ENCODE data around the gene TDRKH.

Gene TDRKH

DNA sequence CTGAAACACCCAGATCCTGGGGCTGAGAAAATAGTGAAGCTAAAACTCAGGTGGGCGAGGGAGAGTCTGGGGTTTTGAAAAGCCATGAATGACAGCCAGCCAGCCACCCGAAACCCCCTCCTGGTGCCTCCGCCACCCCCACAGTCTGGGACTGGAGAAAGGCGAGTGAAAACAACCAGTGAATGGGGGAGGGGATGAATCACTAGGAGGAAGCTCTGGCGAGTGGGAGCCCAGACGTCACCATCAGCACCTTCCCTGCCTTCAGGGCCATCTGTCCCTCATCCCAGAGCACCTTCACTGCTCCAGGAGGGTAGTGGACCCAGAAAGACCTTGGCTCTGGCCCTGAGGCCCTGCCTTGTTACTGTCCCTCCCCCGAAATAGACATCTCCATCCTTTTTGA lies 32.1 kb upstream of the TDRKH start:
- DNase-seq: no peak

DNA sequence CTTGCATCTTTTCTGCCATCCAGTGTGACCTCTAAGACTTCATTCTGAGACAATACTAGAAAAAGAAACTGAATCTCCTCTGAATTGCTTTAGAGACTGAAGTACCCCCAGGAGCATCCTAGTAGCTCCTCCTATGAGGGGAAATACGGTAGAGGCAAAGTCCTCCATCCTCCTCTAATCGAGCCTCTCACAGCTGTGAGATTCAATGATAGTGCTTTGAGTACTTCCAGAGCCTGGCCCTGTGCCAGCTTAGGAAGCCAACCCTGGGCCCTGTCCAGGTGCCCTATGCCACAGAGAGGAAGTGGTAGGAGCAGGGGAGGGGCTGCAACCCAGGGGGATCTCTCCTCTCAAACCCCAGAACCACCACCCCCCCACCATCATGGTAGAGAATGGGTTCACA lies 30.6 kb upstream of the TDRKH start:
- no peak for DNase-seq

DNA sequence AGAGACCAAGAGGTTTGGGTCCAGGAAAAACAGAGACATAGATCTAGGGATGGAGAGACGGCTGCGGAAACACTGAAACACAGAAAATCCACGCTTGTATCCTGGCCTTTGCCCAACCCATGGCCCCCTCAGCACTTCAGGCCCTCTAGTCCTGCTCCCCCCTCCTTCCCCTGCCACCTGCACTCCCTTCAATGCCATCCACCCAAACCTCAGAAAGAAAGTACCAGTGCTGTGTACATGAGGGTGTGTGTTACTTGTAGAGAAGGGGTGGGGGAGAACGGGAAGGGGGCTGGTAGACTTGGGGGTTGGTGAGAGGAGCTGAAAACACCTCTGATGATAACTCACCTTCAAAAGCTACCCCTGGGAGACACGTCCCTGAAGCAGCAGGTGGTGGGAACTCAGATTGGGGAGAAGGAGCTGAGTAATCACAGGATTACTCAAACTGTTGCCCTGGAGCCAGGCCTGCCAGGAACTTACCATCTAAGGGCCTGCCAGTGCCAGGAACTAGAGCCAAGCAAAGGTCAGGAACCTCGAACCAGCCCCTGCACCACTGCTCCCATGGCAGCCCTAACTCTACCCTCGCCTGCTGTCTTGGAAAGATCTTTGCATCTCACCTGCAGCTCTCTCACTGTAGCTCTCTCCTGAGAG lies 29.8 kb upstream of the TDRKH start:
- no peak for DNase-seq

DNA sequence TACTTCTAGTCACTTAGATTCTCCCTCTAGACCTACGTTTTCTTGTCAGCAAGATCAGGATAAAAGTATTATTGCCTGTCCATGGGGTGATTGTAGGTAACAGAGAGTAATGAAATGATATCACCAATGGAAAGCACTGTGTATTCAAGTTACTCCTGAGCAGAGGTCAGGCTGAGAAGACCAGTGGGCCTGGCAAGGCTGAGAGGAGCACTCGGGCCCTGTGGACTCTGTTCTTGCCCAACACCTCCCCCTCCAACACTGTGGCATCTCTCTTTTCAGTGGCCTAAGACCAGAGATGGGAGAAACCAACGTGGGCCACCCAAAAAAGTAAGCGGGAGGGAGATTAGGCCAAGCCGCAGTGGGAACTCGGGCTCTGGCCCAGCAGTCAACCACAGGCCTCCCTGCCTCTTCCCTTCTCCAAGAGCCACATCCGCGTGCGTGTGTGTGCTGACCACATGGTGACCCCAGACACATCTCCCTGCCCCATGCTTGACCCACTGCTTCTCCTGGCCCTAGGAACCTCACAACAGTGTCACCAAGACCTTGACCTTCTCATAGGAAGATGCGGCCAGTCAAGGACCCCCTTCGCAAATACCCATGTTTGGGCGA lies 29.0 kb upstream of the TDRKH start:
- DNase-seq: no peak

DNA sequence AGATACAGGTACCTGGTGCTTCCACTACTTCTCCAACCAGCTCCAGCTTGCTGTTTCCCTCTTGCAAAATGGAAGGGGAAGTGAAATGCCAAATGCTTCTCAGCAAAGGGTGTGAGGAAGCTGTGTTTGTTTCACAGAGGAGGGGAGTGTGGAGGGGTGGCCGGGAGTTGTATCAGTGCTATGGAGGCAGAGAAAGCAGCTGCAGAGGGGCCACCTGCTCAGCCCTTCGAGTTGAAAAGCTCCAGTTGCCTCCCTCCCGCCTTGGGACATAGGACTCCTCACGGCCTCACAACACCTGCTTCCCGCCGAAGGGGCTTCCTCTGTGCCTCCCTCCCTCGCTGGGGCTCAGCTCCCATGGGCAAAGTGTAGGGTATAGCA lies 27.0 kb upstream of the TDRKH start:
- no peak for DNase-seq

DNA sequence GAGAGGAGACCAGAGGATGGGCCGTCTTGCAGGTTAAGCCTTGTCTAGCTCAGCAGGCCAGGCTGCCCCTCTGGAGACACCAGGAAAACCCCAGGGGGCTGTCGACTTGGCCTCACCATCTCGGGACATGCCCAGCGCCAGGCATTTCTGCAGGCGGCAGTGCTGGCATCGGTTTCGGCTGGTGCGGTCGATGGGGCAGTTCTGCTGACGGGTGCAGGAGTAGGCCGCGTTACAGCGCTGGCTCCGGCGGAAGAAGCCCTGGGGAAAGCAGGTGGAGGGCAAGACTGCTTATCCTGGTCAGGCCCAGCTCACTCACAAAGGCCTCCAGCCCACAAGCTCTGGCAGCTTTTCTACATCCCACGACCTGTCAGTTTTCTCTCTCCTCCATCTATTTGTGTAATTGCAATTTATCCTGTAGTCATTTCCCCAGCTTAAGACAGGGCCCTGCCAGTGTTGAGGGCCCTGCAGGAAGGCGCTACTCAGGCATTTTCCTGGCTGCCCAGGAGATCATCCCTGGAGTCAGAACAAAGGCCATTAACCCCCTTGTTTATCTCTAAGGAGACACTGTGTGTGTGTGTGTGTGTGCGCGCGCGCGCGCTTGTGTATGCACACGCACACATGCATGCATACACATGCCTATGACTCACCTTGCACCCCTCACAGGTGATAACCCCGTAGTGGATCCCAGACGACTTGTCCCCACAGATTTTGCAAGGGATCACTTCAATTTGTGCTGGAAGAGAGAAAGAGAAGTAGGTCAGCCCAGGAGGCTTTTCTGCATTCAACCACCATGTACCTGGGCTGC lies 26.4 kb upstream of the TDRKH start:
- DNase-seq: no peak

DNA sequence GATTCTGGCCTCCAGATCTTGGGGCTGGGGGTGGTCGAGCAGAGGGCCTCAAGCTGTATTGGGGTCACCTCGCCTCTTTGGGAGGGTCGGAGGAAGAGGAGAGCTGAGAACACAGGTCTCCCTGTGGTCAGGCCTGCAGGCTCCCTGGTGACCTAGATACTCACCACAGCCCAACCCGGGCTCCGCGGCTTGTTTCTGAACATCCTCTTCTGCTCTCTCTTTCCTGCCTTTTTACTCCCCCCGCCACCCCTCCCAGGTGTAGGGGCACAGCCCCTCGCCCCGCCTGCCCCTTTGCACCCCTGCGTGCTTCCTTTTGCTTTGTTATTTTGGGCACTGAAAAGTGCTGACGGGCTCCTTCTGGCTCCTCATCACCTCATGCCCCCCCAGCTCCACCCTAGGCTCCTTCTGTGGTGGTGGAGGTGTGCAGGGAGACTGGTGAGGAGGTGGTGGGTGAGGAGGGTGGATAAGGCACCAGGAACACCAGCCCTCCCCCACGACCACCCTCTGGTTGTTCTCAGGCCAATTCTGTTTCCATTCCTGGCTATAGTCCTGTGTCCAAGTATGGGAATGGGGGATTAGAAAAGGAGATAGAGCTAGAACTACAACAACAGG lies 25.5 kb upstream of the TDRKH start:
- DNase-seq: no peak

DNA sequence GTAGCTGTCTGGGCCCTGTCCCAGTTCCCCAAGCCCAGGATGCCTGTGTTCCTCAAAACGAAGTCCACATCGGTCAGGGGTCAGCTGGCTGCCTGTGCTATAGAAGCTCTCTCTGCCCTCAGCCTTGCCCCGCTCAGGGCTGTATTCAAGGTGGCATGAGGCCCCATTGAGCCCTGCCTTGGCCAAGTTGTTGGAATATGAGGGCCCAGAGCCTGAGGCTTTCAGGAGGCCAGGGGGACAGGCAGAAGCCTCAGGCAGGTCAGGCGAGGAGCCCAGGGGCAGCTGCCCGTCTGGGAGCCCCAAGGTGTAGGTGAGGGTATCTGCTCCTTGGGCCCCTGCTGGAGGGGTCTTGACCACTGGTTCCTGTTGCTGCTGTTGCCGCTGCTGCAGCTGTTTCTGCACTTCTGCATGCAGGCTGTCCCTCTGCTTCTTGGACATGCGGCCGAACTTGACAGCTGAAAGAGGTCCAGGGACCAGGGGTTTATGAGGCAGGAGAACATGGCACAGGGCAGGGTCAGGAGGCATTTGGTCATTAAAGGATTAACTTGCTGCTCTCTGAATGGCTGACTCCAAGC lies 24.8 kb upstream of the TDRKH start:
- no peak for DNase-seq

DNA sequence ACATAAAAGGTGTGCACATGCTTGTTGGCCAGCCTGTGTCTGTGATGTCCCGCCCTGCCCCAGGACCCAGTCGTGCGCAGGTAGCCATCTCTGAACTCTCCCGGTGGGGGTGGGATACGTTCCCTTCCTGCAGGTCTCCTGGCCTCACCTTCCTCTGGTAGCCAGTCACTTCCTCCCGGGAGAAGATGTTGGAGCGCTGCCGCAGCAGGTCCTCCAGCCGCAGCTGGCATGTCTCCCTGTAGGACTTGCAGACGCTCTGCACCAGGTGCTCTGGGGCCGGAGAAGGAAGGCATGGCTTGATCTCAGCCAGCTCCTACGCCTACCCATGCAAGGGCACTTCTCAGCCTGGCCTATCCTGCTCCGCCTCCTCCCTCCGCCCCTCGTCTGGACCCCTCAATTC lies 24.1 kb upstream of the TDRKH start:
- no peak for DNase-seq

DNA sequence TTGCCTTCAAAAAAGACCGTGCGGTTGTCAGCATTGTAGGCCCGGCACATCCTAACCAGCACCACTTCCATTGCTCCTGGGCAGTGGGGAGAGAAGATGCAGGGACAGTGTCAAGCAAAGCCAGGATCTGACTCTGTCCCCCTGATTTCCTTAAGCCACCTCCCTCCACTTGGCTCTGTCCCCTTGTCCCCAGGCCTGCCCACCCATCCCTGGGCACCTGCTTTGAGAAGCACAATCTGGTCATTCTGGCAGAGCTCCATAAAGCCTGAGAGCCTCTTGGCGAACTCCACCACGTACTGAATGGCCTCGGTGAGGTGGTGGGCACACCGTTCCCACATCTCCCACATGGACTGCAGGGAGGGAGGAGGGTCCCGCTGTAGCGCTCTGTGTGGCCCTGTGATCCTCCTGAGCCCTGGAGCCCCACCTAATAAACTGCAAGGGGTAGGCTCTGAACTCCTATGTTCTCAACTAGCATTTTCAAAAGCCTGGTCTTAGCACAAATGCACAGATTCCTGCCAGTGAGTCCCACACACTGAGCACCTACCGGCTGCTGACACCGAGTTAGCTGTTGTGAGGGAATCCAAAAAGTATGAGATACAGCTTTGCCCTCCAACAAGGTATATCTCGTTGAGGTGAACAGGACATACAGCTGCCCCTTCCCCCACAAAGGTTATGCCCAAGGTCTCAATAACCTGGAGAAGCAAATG lies 23.1 kb upstream of the TDRKH start:
- DNase-seq: no peak

DNA sequence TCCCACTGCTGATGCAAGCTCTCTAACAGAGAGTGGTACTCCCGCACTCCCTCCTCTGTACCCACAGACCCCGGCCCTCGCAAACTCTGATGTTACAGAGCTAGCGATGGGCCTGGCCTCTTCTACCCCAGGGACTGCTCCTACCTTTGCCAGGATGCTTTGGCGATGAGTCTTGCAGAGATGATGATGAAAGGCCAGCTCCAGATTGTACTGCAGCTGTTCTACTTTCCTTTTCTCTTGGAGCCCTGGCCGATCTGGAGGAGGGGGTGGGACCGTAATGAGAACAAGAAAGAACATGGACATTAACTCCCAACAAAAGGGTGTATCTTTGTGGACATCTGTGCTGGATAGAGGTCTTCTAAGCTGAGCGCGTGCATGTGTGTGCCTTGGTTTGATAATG lies 20.9 kb upstream of the TDRKH start:
- DNase-seq: no peak

DNA sequence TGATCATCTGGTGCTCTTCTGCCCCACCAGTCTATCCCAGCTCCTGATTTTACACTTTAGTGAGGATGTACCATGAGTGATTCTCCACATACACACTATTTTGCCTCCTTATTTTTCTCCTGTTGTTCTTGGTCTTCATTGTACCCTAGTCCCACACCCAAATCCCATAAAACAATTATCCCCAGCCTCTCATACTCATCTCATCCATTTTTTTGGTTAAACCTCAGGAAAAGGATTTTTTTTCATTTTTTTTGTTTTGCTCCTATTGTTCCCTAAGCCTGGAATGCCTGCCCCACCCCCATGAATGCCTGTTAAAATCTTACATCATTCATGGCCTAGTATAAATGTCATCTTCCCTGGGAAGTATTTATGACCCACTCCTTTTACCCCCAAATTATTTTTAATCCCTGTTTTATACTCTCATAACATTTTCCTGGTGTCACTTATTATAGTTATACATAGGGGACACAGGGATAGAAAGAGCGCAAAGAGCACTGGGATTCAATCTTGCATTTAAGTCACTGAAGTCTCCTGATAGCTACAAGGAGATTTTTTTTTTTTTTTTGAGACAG lies 19.8 kb upstream of the TDRKH start:
- no peak for DNase-seq

DNA sequence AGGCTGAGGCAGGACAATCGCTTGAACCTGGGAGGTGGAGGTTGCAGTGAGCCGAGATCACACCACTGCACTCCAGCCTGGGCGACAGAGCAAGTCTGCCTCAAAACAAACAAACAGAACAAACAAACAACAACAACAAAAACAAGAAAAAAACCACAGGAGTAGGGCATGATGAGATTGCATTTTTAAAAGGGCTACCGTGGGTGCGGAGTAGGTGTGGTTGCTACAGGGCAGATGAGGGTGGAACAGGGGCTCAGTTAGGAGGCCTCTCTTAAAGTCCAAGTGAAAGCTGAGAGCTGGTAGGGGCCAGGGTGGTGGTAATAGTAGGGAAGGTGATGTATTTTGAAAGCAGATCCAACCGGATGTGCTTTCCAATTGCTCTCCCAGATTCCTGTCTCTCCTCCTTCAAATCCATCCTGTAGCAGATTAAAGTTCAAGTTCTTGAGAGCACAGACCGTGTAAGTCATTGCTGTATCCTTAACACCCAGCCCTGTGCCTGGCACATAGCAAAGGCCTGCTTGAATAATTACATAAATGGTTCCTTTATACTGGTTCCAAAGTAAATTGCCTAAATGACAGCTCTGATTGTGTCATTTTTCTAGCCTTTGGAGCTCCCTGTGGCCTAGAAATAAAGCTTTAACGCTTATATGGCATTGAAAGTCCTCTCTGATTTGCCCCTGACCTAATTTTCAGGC lies 19.1 kb upstream of the TDRKH start:
- DNase-seq: no peak

DNA sequence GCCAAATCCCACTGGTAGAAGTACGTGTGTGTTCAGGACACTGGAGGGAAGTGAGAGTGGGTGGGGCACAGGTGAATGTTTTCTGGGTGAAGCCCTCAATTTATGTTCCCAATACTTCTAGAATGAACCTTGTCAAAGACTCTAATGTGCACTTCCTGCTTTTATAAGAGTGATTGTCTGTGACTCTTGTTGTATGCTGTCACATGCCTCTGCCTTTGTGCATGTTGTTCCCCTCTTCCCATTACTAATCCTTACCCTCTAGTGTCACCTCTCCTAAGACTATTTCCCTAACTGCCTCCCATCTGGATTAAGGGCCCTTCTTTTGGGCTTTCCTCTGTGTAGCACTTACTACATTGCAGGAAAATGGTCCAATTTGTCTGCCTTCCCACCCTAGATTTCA lies 17.5 kb upstream of the TDRKH start:
- no peak for DNase-seq

DNA sequence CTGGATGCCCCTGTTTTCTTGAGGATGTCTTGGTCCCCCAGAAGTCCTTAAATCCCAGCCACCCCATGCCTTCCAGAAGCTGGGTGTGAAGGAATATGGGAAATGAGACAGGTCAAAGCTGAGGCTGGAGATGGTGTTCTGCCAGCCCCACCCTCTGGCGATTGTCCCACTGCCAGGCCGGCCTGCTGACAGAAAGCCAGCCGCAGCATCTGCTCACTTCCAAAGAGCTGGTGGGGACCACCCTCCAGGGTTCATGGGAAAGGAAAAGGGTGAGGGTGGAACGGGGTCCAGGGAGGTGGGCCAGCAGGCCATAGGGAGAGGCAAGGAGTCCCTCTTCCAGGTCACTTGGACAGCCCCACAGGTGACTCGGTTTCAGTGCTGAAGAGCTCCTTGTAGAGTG lies 16.8 kb upstream of the TDRKH start:
- no peak for DNase-seq

DNA sequence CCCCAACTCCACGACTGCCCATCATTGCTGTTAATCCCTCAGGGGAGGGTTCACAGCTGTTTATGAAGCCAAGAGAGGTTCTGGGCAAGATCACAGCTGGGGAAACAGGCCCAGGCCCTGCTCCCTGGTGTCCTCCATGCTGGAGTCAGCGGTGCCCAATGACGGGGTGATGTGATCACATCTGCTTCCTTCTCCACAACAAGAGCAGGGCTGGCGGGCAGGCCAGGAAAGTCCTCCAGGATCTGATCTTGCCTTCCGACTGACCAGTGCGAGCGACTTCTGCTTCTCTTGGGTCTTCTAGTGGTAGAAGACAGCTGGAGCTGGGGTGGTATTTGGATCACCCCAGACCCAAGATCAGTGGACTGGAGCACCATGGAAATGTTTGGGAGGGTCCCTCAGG lies 15.9 kb upstream of the TDRKH start:
- no peak for DNase-seq

DNA sequence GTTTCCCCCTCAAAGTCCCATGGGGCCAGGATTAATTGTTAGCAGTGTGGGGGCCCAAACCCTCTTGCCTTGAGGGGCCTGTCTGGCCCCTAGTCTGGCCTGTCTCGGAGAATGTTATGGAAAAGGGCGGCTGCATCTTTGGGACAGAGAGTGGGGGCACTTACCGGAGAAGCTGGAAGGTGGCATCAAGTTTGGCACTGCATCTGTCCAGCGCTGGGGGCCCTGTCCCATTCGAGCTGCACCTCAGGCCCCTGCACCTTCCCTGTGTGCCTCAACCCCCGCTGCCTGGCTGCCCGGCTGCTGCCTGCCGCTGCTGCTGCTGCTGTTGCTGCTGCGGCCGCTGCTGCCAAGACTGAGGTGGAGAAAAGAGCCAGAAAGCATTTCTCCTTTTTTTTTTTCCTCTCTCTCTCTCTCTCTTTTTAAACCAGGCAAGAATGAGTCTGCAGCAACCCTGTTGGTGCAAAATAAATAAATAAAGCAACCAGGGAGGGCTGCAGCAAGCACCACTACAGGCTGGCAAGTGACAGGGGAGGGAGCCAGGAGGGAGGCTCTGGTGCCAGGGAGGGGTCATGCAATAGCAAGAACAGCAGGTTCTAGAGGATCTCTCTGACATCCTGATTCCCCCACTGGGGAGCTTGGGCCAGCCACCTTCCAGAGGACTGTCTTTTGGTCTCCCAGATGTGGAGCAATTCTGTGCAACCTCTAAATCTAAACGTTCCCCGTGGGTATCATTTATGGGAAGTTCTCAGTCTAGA lies 14.9 kb upstream of the TDRKH start, which contains the start of gene LINGO4:
Gene LINGO4 (minus strand): TSS at position 354 of the 755 bp plus-strand sequence. CDS start 2,715 bp downstream, outside the sequence.
- DNase-seq: no peak

DNA sequence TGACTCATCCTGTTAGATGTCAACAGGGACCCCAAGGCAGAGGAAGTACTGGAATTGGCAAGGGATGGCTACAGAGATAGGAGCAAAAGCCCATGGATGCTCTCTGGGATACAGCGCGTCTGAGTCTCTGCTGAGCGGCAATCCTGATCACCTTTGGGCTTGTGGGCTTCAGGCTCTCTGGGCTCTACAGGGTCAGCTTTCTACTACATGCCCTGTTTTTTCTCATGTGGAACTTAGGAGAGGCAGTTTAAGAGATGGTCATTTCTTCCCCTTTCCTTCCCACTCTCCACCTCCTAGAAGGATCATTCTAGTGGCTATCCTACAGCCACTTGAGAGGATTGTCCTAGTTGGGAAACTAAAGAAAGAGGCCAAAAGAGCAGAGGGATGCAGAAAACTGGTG lies 13.6 kb upstream of the TDRKH start:
- no peak for DNase-seq

DNA sequence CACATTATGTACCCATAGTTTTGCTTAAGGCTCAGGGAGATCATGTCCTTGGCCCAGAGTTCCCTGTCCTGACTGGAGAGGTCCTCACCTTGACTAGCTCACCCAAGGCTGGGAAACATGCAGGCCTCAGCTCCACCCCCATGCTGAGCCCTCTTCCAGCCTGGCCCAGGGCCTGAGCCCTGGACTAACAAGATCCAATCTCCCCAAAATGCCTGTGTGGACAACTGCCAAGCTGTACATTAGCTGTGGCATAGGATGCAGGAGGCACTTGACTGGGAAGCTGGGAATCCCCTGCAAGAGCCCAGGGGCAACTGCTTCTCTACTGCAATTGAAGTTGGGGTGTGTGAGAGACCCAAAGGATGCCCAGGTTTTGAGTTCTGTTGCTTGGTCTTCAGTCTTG lies 12.9 kb upstream of the TDRKH start:
- no peak for DNase-seq

DNA sequence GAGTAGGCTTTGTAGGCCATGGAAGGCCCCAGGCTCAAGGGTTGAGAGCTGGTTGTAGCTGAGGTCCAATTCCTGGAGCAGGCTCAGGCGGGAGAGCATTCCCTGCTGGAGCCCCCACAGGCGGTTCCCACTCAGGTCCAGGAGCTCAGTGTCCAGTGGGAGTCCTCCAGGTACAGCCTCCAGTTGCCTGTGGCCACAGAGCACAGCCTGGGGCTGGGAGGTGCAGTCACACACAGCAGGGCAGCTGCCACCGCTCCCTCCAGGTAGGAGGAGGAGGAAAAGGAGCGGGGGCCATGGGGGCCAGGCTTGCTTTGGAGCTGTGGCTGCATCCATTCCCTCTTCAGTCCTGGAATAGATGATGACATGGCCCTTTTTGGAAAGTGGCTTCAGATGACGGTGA lies 12.1 kb upstream of the TDRKH start:
- DNase-seq: no peak

DNA sequence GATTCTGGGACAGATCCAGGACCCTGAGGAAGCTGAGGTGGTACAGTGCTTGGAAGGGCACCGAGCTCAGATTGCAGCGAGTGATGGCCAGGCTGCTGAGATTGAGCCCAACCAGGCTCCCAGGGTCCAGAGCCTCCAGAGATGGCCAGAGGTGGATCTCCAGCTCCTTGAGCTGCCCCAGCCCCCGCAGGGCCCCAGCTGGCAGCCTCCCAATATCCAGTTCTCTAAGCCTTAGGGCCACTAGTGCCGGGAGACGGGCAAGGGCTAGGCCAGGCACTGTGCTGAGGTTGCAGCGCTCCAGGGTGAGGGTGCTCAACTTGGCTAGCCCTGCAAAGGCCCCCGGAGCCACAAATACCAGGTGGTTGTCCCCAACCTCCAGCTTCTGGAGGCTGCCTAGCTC lies 11.5 kb upstream of the TDRKH start:
- no peak for DNase-seq
